Loucy (cell line): Measurements from ENCODE around the gene GRID2.

Experiments
- H2AFZ ChIP-seq: fragments of 200-600 bp; sonication (generic); 2 replicates; pipeline ENCODE4 v1.6.0; 2016; ENCODE audit warnings: antibody characterized with exemption, mild to moderate bottlenecking, low read length, moderate library complexity
- H3F3A ChIP-seq: fragments of 200-600 bp; 2 replicates; pipeline ENCODE4 v1.6.0; 2016; ENCODE audit warnings: antibody characterized with exemption, low read depth, mild to moderate bottlenecking
- H3K27me3 ChIP-seq: fragments of 200-600 bp; sonication (generic); 2 replicates; pipeline ENCODE4 v1.6.1; 2014; ENCODE audit warnings: low read length, mild to moderate bottlenecking; ENCODE audit not compliant: insufficient read depth, poor library complexity, severe bottlenecking
- H3K36me3 ChIP-seq: fragments of 200-600 bp; sonication (generic); 2 replicates; pipeline ENCODE4 v1.6.1; 2016; ENCODE audit warnings: low read length; ENCODE audit not compliant: insufficient read depth
- H3K4me1 ChIP-seq: fragments of 200-600 bp; sonication (generic); 2 replicates; pipeline ENCODE4 v1.5.1; 2014; ENCODE audit warnings: low read length, mild to moderate bottlenecking; ENCODE audit not compliant: insufficient read depth, poor library complexity, severe bottlenecking
- H3K4me2 ChIP-seq: fragments of 200-600 bp; sonication (generic); 2 replicates; pipeline ENCODE4 v1.6.0; 2014; ENCODE audit warnings: antibody characterized with exemption, low read length, low read depth, mild to moderate bottlenecking; ENCODE audit not compliant: poor library complexity, severe bottlenecking
- H3K4me3 ChIP-seq: fragments of 200-600 bp; sonication (generic); 2 replicates; pipeline ENCODE4 v1.5.1; 2014; ENCODE audit warnings: low read length, mild to moderate bottlenecking, mixed read lengths; ENCODE audit not compliant: poor library complexity, severe bottlenecking
- H3K79me2 ChIP-seq: fragments of 200-600 bp; sonication (generic); 2 replicates; pipeline ENCODE4 v1.6.1; 2014; ENCODE audit warnings: low read length; ENCODE audit not compliant: insufficient read depth
- H3K9ac ChIP-seq: fragments of 200-600 bp; sonication (generic); 2 replicates; pipeline ENCODE4 v1.6.0; 2014; ENCODE audit warnings: mild to moderate bottlenecking, low read depth, low read length, moderate library complexity; ENCODE audit not compliant: poor library complexity, severe bottlenecking
- H3K9me2 ChIP-seq: fragments of 200-600 bp; sonication (generic); replicated peaks from 2 replicates; pipeline ENCODE4 v1.6.1; 2016; ENCODE audit warnings: low read depth, low read length, mixed read lengths
- H3K9me3 ChIP-seq: fragments of 200-600 bp; sonication (generic); 2 replicates; pipeline ENCODE4 v1.6.1; 2014; ENCODE audit warnings: mild to moderate bottlenecking, antibody characterized with exemption, low read length, low read depth; ENCODE audit not compliant: insufficient read depth
- H4K20me1 ChIP-seq: fragments of 200-600 bp; sonication (generic); 2 replicates; pipeline ENCODE4 v1.6.0; 2014; ENCODE audit warnings: antibody characterized with exemption, low read length, mild to moderate bottlenecking; ENCODE audit not compliant: insufficient read depth, poor library complexity, severe bottlenecking
- CTCF ChIP-seq: fragments of 200-600 bp; sonication (generic); conservative IDR thresholded peaks from 2 replicates; pipeline ENCODE4 v1.5.1; 2014; ENCODE audit warnings: mild to moderate bottlenecking, antibody characterized with exemption, low read length
- EZH2phosphoT487 ChIP-seq: fragments of 200-600 bp; IDR thresholded peaks from 2 replicates; pipeline ENCODE4 v1.6.1; 2018; ENCODE audit warnings: antibody characterized with exemption, mild to moderate bottlenecking, moderate library complexity, borderline replicate concordance

The GRID2 gene

GRCh38 chr4:93467484-93468155 lies 1163.9 kb downstream of the GRID2 start:
- Histone ChIP-seq H3K79me2 (no peaks in the 10 kb centered on the region), H3K36me3 (no peaks in the 10 kb centered on the region), H3K9ac (no peak overlapping the region), H3K4me2 (no peak overlapping the region), H2AFZ (no peak overlapping the region), H3K27me3 (no peaks in the 10 kb centered on the region), H4K20me1 (no peaks in the 10 kb centered on the region), H3K9me3 (no peaks in the 10 kb centered on the region), H3K4me3 (no peak overlapping the region), H3K9me2 (no peaks in the 10 kb centered on the region), H3F3A (no peaks in the 10 kb centered on the region), H3K4me1 (no peaks in the 10 kb centered on the region)
- TF ChIP-seq CTCF (no peak), EZH2phosphoT487 (no peak)

DNA sequence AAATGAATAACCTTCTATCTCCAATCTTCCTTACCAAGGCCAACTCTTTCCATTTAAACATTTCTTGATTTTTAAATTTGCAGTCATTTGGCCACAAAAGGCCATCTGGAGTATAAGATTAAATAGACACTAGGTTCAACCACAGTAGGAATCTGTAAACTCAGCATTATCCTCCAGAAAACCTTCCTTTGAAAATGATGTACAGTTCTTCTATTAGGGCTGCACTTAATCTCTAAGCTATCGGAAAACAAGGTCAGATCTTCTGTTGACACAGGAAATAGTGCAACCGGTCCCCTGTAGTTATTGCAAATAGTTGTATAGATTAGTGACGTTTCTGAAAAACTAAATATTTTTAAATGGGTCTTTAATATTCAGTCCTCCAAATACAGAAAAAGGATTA lies 1165.8 kb downstream of the GRID2 start:
- H3K79me2 ChIP-seq, result no peaks in the 10 kb centered on the region
- H3K9me3 ChIP-seq, result no peaks in the 10 kb centered on the region
- H3K9ac ChIP-seq, result no peak overlapping the region
- H3K4me1 ChIP-seq, result no peaks in the 10 kb centered on the region
- no peaks in the 10 kb centered on the region for H3K36me3 ChIP-seq
- H3K9me2 ChIP-seq, result no peaks in the 10 kb centered on the region
- no peak overlapping the region for H3K4me3 ChIP-seq
- no peaks in the 10 kb centered on the region for H3F3A ChIP-seq
- TF ChIP-seq EZH2phosphoT487 (no peak), CTCF (no peak)
- no peaks in the 10 kb centered on the region for H4K20me1 ChIP-seq
- H2AFZ ChIP-seq, result no peak overlapping the region
- no peak overlapping the region for H3K4me2 ChIP-seq
- H3K27me3 ChIP-seq, result no peaks in the 10 kb centered on the region

DNA sequence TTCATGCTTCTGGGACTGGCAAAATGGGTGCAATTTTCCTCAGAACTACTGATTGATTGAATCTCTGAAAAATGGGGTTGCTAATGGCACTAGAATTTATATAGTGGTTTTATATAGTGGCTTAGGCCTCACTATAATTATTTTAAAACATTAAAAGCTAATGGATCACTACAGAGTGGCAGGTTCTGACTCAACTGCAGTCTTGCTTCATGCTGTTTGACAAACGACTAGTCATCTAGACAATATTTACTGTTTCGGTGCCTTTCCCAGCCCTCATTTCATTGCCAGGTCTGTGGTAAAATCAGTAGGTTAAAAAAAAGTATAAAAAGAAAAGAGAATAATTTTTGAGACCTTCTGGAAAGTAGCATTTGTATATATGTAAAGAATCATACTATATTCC lies 1172.0 kb downstream of the GRID2 start:
- H3K9ac ChIP-seq, result no peak overlapping the region
- no peak for TF ChIP-seq CTCF
- no peak for TF ChIP-seq EZH2phosphoT487
- H3F3A ChIP-seq, result no peaks in the 10 kb centered on the region
- no peaks in the 10 kb centered on the region for H4K20me1 ChIP-seq
- no peak overlapping the region for H2AFZ ChIP-seq
- H3K79me2 ChIP-seq, result no peaks in the 10 kb centered on the region
- no peaks in the 10 kb centered on the region for H3K9me2 ChIP-seq
- no peaks in the 10 kb centered on the region for H3K9me3 ChIP-seq
- no peak overlapping the region for H3K4me3 ChIP-seq
- no peaks in the 10 kb centered on the region for H3K27me3 ChIP-seq
- no peak overlapping the region for H3K4me2 ChIP-seq
- no peaks in the 10 kb centered on the region for H3K4me1 ChIP-seq
- H3K36me3 ChIP-seq, result no peaks in the 10 kb centered on the region
